GM23338 (cell line): Measurements from ENCODE around the gene CACNA1B. TPM values are rescaled to one million over a fixed set of nuclear protein-coding genes. Genes with fewer than 3 reads are reported as not detected.

Source experiments
- ATAC-seq: fragments of 200-7000 bp; cut with Tn5 transposase; 3 replicates; pipeline ENCODE4 v1.9.1; 2020
- DNase-seq: peaks from one replicate; pipeline ENCODE4 v3.0.0-alpha.2; 2015; ENCODE audit warnings: low spot score
- H2AFZ ChIP-seq: fragments of 200-600 bp; sonication (generic); 2 replicates; pipeline ENCODE4 v1.8.0; 2016; ENCODE audit warnings: antibody characterized with exemption, mild to moderate bottlenecking, moderate library complexity
- H3F3A ChIP-seq: fragments of 200-600 bp; sonication (generic); replicated peaks from 2 replicates; pipeline ENCODE4 v1.8.0; 2017; ENCODE audit warnings: antibody characterized with exemption, mixed run types, low read depth
- H3K27ac ChIP-seq: fragments of 200-600 bp; sonication (generic); 2 replicates; pipeline ENCODE4 v1.6.1; 2016; ENCODE audit warnings: low read depth
- H3K27me3 ChIP-seq: fragments of 200-600 bp; sonication (generic); 2 replicates; pipeline ENCODE4 v1.8.0; 2016; ENCODE audit warnings: mild to moderate bottlenecking, mixed run types, moderate library complexity; ENCODE audit not compliant: insufficient read depth
- H3K36me3 ChIP-seq: fragments of 200-600 bp; sonication (generic); 2 replicates; pipeline ENCODE4 v1.8.0; 2016; ENCODE audit warnings: mild to moderate bottlenecking; ENCODE audit not compliant: insufficient read depth
- H3K4me1 ChIP-seq: fragments of 200-600 bp; sonication (generic); 2 replicates; pipeline ENCODE4 v1.8.0; 2016; ENCODE audit warnings: mild to moderate bottlenecking, moderate library complexity; ENCODE audit not compliant: insufficient read depth
- H3K4me2 ChIP-seq: fragments of 200-600 bp; sonication (generic); 2 replicates; pipeline ENCODE4 v1.7.1; 2017; ENCODE audit warnings: mixed run types
- H3K4me3 ChIP-seq: fragments of 200-600 bp; sonication (generic); 2 replicates; pipeline ENCODE4 v1.6.1; 2016; ENCODE audit warnings: mixed run types
- H3K79me2 ChIP-seq: fragments of 200-600 bp; sonication (generic); replicated peaks from 2 replicates; pipeline ENCODE4 v1.8.0; 2017; ENCODE audit warnings: mild to moderate bottlenecking; ENCODE audit not compliant: insufficient read depth
- H3K9me2 ChIP-seq: fragments of 200-600 bp; sonication (generic); 2 replicates; pipeline ENCODE4 v1.8.0; 2017; ENCODE audit not compliant: insufficient read depth
- H4K20me1 ChIP-seq: fragments of 200-600 bp; sonication (generic); replicated peaks from 2 replicates; pipeline ENCODE4 v1.8.0; 2017; ENCODE audit warnings: mild to moderate bottlenecking; ENCODE audit not compliant: insufficient read depth
- H3K27ac Mint-ChIP-seq: 2 replicates; pipeline ENCODE4 v1.8.0; 2020; ENCODE audit warnings: inconsistent platforms, mild to moderate bottlenecking, moderate library complexity, mixed read lengths
- H3K27me3 Mint-ChIP-seq: 3 replicates; pipeline ENCODE4 v1.8.0; 2022; ENCODE audit warnings: low read depth, mild to moderate bottlenecking, moderate library complexity, mixed read lengths, inconsistent platforms; ENCODE audit not compliant: insufficient read depth, poor library complexity
- H3K36me3 Mint-ChIP-seq: 3 replicates; pipeline ENCODE4 v1.8.0; 2021; ENCODE audit warnings: low read depth, mild to moderate bottlenecking, inconsistent platforms, moderate library complexity, mixed read lengths
- H3K4me1 Mint-ChIP-seq: 3 replicates; pipeline ENCODE4 v1.8.0; 2020; ENCODE audit warnings: mild to moderate bottlenecking, inconsistent platforms, mixed read lengths
- H3K4me3 Mint-ChIP-seq: 3 replicates; pipeline ENCODE4 v1.8.0; 2021; ENCODE audit warnings: moderate library complexity, mild to moderate bottlenecking, inconsistent platforms, mixed read lengths
- H3K9me3 Mint-ChIP-seq: 3 replicates; pipeline ENCODE4 v1.8.0; 2020; ENCODE audit warnings: moderate library complexity, mild to moderate bottlenecking, inconsistent platforms, mixed read lengths
- EZH2 ChIP-seq: fragments of 200-600 bp; sonication (generic); IDR thresholded peaks from one replicate; pipeline ENCODE4 v1.8.0; 2017; ENCODE audit warnings: antibody characterized with exemption, mild to moderate bottlenecking, low read depth; ENCODE audit not compliant: unreplicated experiment
- JUNB ChIP-seq: IDR thresholded peaks from one replicate; pipeline ENCODE4 v1.6.1; 2016; ENCODE audit warnings: antibody characterized with exemption; ENCODE audit not compliant: unreplicated experiment
- NANOG ChIP-seq: IDR thresholded peaks from 2 replicates; pipeline ENCODE4 v1.6.1; 2016; ENCODE audit warnings: antibody characterized with exemption, borderline replicate concordance
- POLR2AphosphoS5 ChIP-seq: IDR thresholded peaks from 2 replicates; pipeline ENCODE4 v1.6.1; 2016; ENCODE audit warnings: antibody characterized with exemption, low read depth
- REST ChIP-seq: IDR thresholded peaks from one replicate; pipeline ENCODE4 v1.6.1; 2018; ENCODE audit warnings: antibody characterized with exemption; ENCODE audit not compliant: unreplicated experiment
- STAT1 ChIP-seq: IDR thresholded peaks from one replicate; pipeline ENCODE4 v1.6.1; 2016; ENCODE audit warnings: antibody characterized with exemption; ENCODE audit not compliant: unreplicated experiment
- ZNF331 ChIP-seq: fragments of 250-450 bp; sonication (Bioruptor Pico); IDR thresholded peaks from 2 replicates; pipeline ENCODE4 v1.5.0; 2020; ENCODE audit warnings: low read depth, mild to moderate bottlenecking, moderate library complexity
- polyA plus RNA-seq: library from polyadenylated mRNA; unstranded; fragments of >200 nt; fragmentation: Nextera tagmentation; extraction: Ambion mirVana; gene quantifications from 2 replicates; pipeline ENCODE4 v1.2.1, GENCODE V29; 2016
- total RNA-seq: library from RNA; depleted of rRNA; stranded (reverse); fragments of >200 nt; shearing (Covaris generic); gene quantifications from 2 replicates; pipeline ENCODE4 v1.2.3, GENCODE V29; 2014
- TF ChIP-seq, protein P1 (sequence below): fragments of 250-450 bp; sonication (Bioruptor Pico); IDR thresholded peaks from 2 replicates; pipeline ENCODE4 v1.5.0; 2020; ENCODE audit warnings: mild to moderate bottlenecking, moderate library complexity

The CACNA1B gene
- total and polyA plus RNA-seq, 2 experiments from 2014 or later, result 1.1 to 10.4 TPM

GRCh38 chr9:137899551-137900360 lies 22.2 kb downstream of the CACNA1B start:
- Histone ChIP-seq H3K79me2 (peaks cover 12% of the 10 kb centered on the region), H3K36me3 (no peaks in the 10 kb centered on the region), H3F3A (no peaks in the 10 kb centered on the region), H3K27ac (no peak overlapping the region), H3K4me3 (no peak overlapping the region), H3K4me1 (no peaks in the 10 kb centered on the region), H4K20me1 (no peaks in the 10 kb centered on the region), H2AFZ (no peak overlapping the region), H3K27me3 (no peaks in the 10 kb centered on the region), H3K9me2 (no peaks in the 10 kb centered on the region), H3K4me2 (no peak overlapping the region)
- Mint-ChIP-seq H3K4me1 (no peaks in the 10 kb centered on the region), H3K4me3 (no peak overlapping the region), H3K27ac (no peak overlapping the region), H3K9me3 (no peaks in the 10 kb centered on the region), H3K27me3 (no peaks in the 10 kb centered on the region), H3K36me3 (peaks cover 7% of the 10 kb centered on the region; the same call in 2 of the 3 replicates)
- DNase-seq, result no peak
- no peak for ATAC-seq
- TF ChIP-seq EZH2 (no peak), STAT1 (no peak), NANOG (no peak), REST (no peak), POLR2AphosphoS5 (no peak), ZNF331 (CRISPR knock-in tag) (no peak), JUNB (no peak)
- TF ChIP-seq, protein P1, sequence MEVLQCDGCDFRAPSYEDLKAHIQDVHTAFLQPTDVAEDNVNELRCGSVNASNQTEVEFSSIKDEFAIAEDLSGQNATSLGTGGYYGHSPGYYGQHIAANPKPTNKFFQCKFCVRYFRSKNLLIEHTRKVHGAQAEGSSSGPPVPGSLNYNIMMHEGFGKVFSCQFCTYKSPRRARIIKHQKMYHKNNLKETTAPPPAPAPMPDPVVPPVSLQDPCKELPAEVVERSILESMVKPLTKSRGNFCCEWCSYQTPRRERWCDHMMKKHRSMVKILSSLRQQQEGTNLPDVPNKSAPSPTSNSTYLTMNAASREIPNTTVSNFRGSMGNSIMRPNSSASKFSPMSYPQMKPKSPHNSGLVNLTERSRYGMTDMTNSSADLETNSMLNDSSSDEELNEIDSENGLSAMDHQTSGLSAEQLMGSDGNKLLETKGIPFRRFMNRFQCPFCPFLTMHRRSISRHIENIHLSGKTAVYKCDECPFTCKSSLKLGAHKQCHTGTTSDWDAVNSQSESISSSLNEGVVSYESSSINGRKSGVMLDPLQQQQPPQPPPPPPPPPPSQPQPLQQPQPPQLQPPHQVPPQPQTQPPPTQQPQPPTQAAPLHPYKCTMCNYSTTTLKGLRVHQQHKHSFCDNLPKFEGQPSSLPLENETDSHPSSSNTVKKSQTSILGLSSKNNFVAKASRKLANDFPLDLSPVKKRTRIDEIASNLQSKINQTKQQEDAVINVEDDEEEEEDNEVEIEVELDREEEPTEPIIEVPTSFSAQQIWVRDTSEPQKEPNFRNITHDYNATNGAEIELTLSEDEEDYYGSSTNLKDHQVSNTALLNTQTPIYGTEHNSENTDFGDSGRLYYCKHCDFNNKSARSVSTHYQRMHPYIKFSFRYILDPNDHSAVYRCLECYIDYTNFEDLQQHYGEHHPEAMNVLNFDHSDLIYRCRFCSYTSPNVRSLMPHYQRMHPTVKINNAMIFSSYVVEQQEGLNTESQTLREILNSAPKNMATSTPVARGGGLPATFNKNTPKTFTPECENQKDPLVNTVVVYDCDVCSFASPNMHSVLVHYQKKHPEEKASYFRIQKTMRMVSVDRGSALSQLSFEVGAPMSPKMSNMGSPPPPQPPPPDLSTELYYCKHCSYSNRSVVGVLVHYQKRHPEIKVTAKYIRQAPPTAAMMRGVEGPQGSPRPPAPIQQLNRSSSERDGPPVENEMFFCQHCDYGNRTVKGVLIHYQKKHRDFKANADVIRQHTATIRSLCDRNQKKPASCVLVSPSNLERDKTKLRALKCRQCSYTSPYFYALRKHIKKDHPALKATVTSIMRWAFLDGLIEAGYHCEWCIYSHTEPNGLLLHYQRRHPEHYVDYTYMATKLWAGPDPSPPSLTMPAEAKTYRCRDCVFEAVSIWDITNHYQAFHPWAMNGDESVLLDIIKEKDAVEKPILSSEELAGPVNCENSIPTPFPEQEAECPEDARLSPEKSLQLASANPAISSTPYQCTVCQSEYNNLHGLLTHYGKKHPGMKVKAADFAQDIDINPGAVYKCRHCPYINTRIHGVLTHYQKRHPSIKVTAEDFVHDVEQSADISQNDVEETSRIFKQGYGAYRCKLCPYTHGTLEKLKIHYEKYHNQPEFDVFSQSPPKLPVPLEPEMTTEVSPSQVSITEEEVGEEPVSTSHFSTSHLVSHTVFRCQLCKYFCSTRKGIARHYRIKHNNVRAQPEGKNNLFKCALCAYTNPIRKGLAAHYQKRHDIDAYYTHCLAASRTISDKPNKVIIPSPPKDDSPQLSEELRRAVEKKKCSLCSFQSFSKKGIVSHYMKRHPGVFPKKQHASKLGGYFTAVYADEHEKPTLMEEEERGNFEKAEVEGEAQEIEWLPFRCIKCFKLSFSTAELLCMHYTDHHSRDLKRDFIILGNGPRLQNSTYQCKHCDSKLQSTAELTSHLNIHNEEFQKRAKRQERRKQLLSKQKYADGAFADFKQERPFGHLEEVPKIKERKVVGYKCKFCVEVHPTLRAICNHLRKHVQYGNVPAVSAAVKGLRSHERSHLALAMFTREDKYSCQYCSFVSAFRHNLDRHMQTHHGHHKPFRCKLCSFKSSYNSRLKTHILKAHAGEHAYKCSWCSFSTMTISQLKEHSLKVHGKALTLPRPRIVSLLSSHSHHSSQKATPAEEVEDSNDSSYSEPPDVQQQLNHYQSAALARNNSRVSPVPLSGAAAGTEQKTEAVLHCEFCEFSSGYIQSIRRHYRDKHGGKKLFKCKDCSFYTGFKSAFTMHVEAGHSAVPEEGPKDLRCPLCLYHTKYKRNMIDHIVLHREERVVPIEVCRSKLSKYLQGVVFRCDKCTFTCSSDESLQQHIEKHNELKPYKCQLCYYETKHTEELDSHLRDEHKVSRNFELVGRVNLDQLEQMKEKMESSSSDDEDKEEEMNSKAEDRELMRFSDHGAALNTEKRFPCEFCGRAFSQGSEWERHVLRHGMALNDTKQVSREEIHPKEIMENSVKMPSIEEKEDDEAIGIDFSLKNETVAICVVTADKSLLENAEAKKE (CRISPR knock-in tag), result no peak
